K562 (cell line): ENCODE results near the gene RBMS3. TPM values are rescaled to one million over a fixed set of nuclear protein-coding genes. Genes with fewer than 3 reads are reported as not detected.

Experiments
- ATAC-seq: fragments of 200-7000 bp; cut with Tn5 transposase; 3 replicates; pipeline ENCODE4 v1.9.1; 2020; ENCODE audit warnings: moderate library complexity
- BruUV-seq: library from RNA; stranded (reverse); fragments of 400-500 nt; replicated peaks from 2 replicates; lab custom pipeline; 2021; lab: Mats Ljungman, UMichigan
- CTCF ChIA-PET: fragments of 300-600 bp; formaldehyde crosslinking; extraction: SDS; loops from one replicate; lab custom pipeline; 2021; ENCODE audit warnings: low intra/inter-chr PET ratio; lab: Yijun Ruan, JAX
- POLR2A ChIA-PET: fragments of 300-600, 350-650 bp; sonication (Branson Sonifier 250); formaldehyde crosslinking; extraction: SDS; loops from one replicate; lab custom pipeline; 2021; ENCODE audit warnings: antibody characterized with exemption, inconsistent platforms; lab: Yijun Ruan, JAX
- DNase-seq, 4 experiments: peaks; one replicate each; pipeline versions ENCODE4 v3.0.0 to v3.0.0-alpha.2; 2011 to 2018; ENCODE audit warnings: low spot score in 3 of 4, mixed read lengths in 3 of 4; ENCODE audit errors: extremely low read depth in 1 of 4
- FAIRE-seq: peaks from 2 replicates; lab custom pipeline; 2011; peaks lifted over from hg19 to GRCh38; lab: Jason Lieb, UNC
- H2AFZ ChIP-seq: 2 replicates; pipeline ENCODE4 v1.6.0; 2011; ENCODE audit warnings: low read depth, low read length, control low read depth, inconsistent platforms
- H3K27ac ChIP-seq: fragments of 200-600 bp; 3 replicates; pipeline ENCODE4 v1.8.0; 2011; ENCODE audit warnings: low read depth, mild to moderate bottlenecking, control low read depth, inconsistent platforms, low read length, moderate library complexity, mixed read lengths; ENCODE audit errors: extremely low read depth
- H3K27me3 ChIP-seq, 2 experiments: fragments of 300-600 bp in 1 of 2; 2 replicates in 1 of 2; 3 replicates in 1 of 2; pipeline versions ENCODE4 v1.6.0 to v1.8.0; 2011; ENCODE audit warnings: inconsistent platforms in 2 of 2, low read length in 2 of 2, mild to moderate bottlenecking in 1 of 2, mixed read lengths in 1 of 2, moderate library complexity in 1 of 2; ENCODE audit not compliant: control insufficient read depth in 2 of 2, insufficient read depth in 2 of 2
- H3K36me3 ChIP-seq: fragments of 300-600 bp; 3 replicates; pipeline ENCODE4 v1.8.0; 2011; ENCODE audit warnings: mild to moderate bottlenecking, low read length, inconsistent platforms; ENCODE audit not compliant: control insufficient read depth, insufficient read depth
- H3K4me1 ChIP-seq, 2 experiments: fragments of 200-600 bp in 1 of 2; replicated peaks in 1 of 2; 2 replicates in 1 of 2; 3 replicates in 1 of 2; pipeline versions ENCODE4 v1.5.1 to v1.8.0; 2011; ENCODE audit warnings: inconsistent platforms in 2 of 2, low read length in 2 of 2, mild to moderate bottlenecking in 1 of 2, mixed read lengths in 1 of 2, moderate library complexity in 1 of 2; ENCODE audit not compliant: control insufficient read depth in 2 of 2, insufficient read depth in 2 of 2
- H3K4me2 ChIP-seq: 2 replicates; pipeline ENCODE4 v1.6.1; 2011; ENCODE audit warnings: low read length, control low read depth, inconsistent platforms, mixed read lengths; ENCODE audit not compliant: insufficient read depth
- H3K4me3 ChIP-seq: fragments of 200-600 bp; sonication (generic), shearing (Covaris generic); 2 replicates; pipeline ENCODE4 v1.5.1; 2016; ENCODE audit warnings: control low read depth, inconsistent platforms
- H3K79me2 ChIP-seq: fragments of 200-600 bp; 3 replicates; pipeline ENCODE4 v1.8.0; 2011; ENCODE audit warnings: low read length, inconsistent platforms; ENCODE audit not compliant: control insufficient read depth, insufficient read depth
- H3K9ac ChIP-seq, 2 experiments: 2 replicates each; pipeline versions ENCODE4 v1.6.0 to v1.6.1; 2011; ENCODE audit warnings: low read depth in 2 of 2, low read length in 2 of 2, control low read depth in 1 of 2, inconsistent platforms in 1 of 2, mild to moderate bottlenecking in 1 of 2, mixed read lengths in 1 of 2; ENCODE audit not compliant: insufficient read depth in 1 of 2
- H3K9me1 ChIP-seq: one replicate; pipeline ENCODE4 v1.6.0; 2011; ENCODE audit warnings: inconsistent platforms, mild to moderate bottlenecking, low read length, moderate library complexity; ENCODE audit not compliant: control insufficient read depth, insufficient read depth
- H3K9me3 ChIP-seq: replicated peaks from 2 replicates; pipeline ENCODE4 v1.5.1; 2011; ENCODE audit warnings: low read depth, low read length, inconsistent platforms; ENCODE audit not compliant: control insufficient read depth, insufficient read depth
- H4K20me1 ChIP-seq: replicated peaks from 2 replicates; pipeline ENCODE4 v1.6.1; 2011; ENCODE audit warnings: low read length, inconsistent platforms, mixed read lengths; ENCODE audit not compliant: control insufficient read depth, insufficient read depth
- BDP1 ChIP-seq: IDR thresholded peaks from 3 replicates; pipeline ENCODE4 v1.6.1; 2011; ENCODE audit not compliant: insufficient read length, insufficient read depth
- ELF1 ChIP-seq: fragments of 200-800 bp; sonication (Bioruptor generic); IDR thresholded peaks from 2 replicates; pipeline ENCODE4 v1.6.1; 2016; ENCODE audit warnings: missing genetic modification characterization, missing compliant biosample characterization
- HEY1 ChIP-seq: fragments of 250-450 bp; sonication (Bioruptor Pico); IDR thresholded peaks from 2 replicates; pipeline ENCODE4 v1.5.0; 2020; ENCODE audit warnings: mild to moderate bottlenecking, moderate library complexity, borderline replicate concordance
- NCOR1 ChIP-seq: fragments of 450-650 bp; IDR thresholded peaks from 2 replicates; pipeline ENCODE4 v1.6.1; 2016; ENCODE audit warnings: mild to moderate bottlenecking, moderate library complexity
- POLR2AphosphoS5 ChIP-seq: IDR thresholded peaks from 2 replicates; pipeline ENCODE4 v1.6.1; 2011; ENCODE audit warnings: mild to moderate bottlenecking, low read depth, low read length, moderate library complexity; ENCODE audit not compliant: control insufficient read depth, insufficient read depth
- POLR3G ChIP-seq: IDR thresholded peaks from 2 replicates; pipeline ENCODE4 v1.6.1; 2011; ENCODE audit not compliant: insufficient read length, insufficient replicate concordance; ENCODE audit errors: extremely low read depth
- RAD51 ChIP-seq: fragments of 450-650 bp; IDR thresholded peaks from 2 replicates; pipeline ENCODE4 v1.7.1; 2016; ENCODE audit warnings: low read depth, mild to moderate bottlenecking, borderline replicate concordance
- RBM14 ChIP-seq: fragments of 200-400 bp; formaldehyde crosslinking; IDR thresholded peaks from 2 replicates; pipeline ENCODE4 v1.6.1; 2018; ENCODE audit warnings: low read depth, mild to moderate bottlenecking, low read length, moderate library complexity, borderline replicate concordance; ENCODE audit not compliant: insufficient read depth
- RBM15 ChIP-seq: fragments of 200-400 bp; formaldehyde crosslinking; IDR thresholded peaks from 2 replicates; pipeline ENCODE4 v1.6.1; 2018; ENCODE audit warnings: mild to moderate bottlenecking, low read length, moderate library complexity; ENCODE audit not compliant: insufficient read depth
- TAL1 ChIP-seq: fragments of 450-650 bp; IDR thresholded peaks from 2 replicates; pipeline ENCODE4 v1.6.1; 2016; ENCODE audit warnings: mild to moderate bottlenecking
- ZMIZ1 ChIP-seq, 2 experiments: fragments of 150-350 bp in 1 of 2; IDR thresholded peaks; 2 replicates each; pipeline ENCODE4 v1.6.1; 2012 to 2016; ENCODE audit warnings: low read depth in 2 of 2, low read length in 2 of 2, mild to moderate bottlenecking in 1 of 2, moderate library complexity in 1 of 2
- WGBS: fragments of 100-300 bp; shearing (Covaris generic); methylation state at CpG from one replicate; pipeline ENCODE4 v1.1.6; 2016; ENCODE audit warnings: low coverage, mixed read lengths; ENCODE audit not compliant: insufficient coverage; ENCODE audit errors: missing lambda C conversion rate; 5-methylcytosine and 5-hydroxymethylcytosine counted together
- in situ Hi-C: fragments of 300-500 bp; cut with MboI; formaldehyde crosslinking; loops from 4 replicates; pipeline ENCODE4 v1.15.0; 2018; ENCODE audit warnings: inconsistent platforms, mixed read lengths
- intact Hi-C: fragments of 100-400 bp; cut with micrococcal nuclease; formaldehyde crosslinking; loops from 2 replicates; pipeline ENCODE4 v1.14.2; 2022
- polyA plus RNA-seq, 8 experiments: library from polyadenylated mRNA; depleted of rRNA in 4 of 8; stranded (reverse) in 5 of 8; unstranded in 3 of 8; fragments of >200 nt; fragmentation: Nextera tagmentation in 2 of 8; fragmentation: Illumina TruSeq in 1 of 8; extraction: Ambion mirVana in 2 of 8; extraction: Trizol in 1 of 8; gene quantifications; 2 replicates each; pipeline versions ENCODE4 v1.2.1 to v1.2.3, GENCODE V29; 2011 to 2014; ENCODE audit warnings: inconsistent platforms in 1 of 8, missing spikeins in 1 of 8
- total RNA-seq, 7 experiments: library from RNA; depleted of rRNA in 6 of 7; stranded (reverse); fragments of >200 nt in 6 of 7; fragmentation: Illumina TruSeq in 2 of 7; extraction: Trizol in 2 of 7; gene quantifications; 2 replicates each; pipeline versions ENCODE4 v1.2.1 to v1.2.3, GENCODE V29; 2011 to 2021; ENCODE audit warnings: low replicate concordance in 1 of 7
- TF ChIP-seq, protein P1 (sequence below): sonication (generic); formaldehyde crosslinking; IDR thresholded peaks from 2 replicates; pipeline ENCODE4 v1.8.0; 2022; ENCODE audit warnings: mild to moderate bottlenecking, missing genetic modification reagents
- TF ChIP-seq, protein P2 (sequence below): fragments of 250-450 bp; sonication (Bioruptor Pico); IDR thresholded peaks from 2 replicates; pipeline ENCODE4 v1.8.0; 2021; ENCODE audit warnings: moderate library complexity, mild to moderate bottlenecking, inconsistent platforms
- TF ChIP-seq, protein P3 (sequence below): fragments of 250-450 bp; sonication (Bioruptor Pico); IDR thresholded peaks from 2 replicates; pipeline ENCODE4 v1.4.0; 2020; ENCODE audit warnings: mild to moderate bottlenecking, moderate library complexity

Gene RBMS3
- total and polyA plus RNA-seq, 9 of the 15 experiments (the other 6 are each of a cell fraction or from before 2014, with no cell fraction given): 0.20 TPM; not detected in 8

- in situ Hi-C loops (no loop called here), intact Hi-C loops (no loop called here)
- Histone ChIP-seq H2AFZ (no peak overlapping the region), H3K79me2 (no peaks in the 10 kb centered on the region), H3K9me3 (no peaks in the 10 kb centered on the region; the same call in 1 of the 2 replicates), H3K9me1 (no peaks in the 10 kb centered on the region), H3K36me3 (no peaks in the 10 kb centered on the region), H3K9ac (no peak overlapping the region), H3K27ac (no peak overlapping the region), H4K20me1 (no peaks in the 10 kb centered on the region), H3K4me3 (no peak overlapping the region), H3K4me2 (no peak overlapping the region), H3K27me3 (no peaks in the 10 kb centered on the region), H3K4me1 (no peaks in the 10 kb centered on the region)
- 2% methylated on average over 5 of the region's 5 CpGs for WGBS
- ChIA-PET POLR2A (no interaction called here), CTCF (no interaction called here)
- ATAC-seq: no peak
- no peak for FAIRE-seq
- DNase-seq: no peak
- BruUV-seq: no TSS peak
- TF ChIP-seq, protein P1, sequence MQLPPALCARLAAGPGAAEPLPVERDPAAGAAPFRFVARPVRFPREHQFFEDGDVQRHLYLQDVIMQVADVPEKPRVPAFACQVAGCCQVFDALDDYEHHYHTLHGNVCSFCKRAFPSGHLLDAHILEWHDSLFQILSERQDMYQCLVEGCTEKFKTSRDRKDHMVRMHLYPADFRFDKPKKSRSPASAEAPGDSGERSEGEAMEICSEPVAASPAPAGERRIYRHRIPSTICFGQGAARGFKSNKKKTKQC: no peak
- TF ChIP-seq BDP1: no peak
- no peak for TF ChIP-seq RAD51
- TF ChIP-seq, protein P2, sequence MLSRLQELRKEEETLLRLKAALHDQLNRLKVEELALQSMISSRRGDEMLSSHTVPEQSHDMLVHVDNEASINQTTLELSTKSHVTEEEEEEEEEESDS (CRISPR knock-in tag): no peak
- no peak for TF ChIP-seq HEY1
- TF ChIP-seq, protein P3, sequence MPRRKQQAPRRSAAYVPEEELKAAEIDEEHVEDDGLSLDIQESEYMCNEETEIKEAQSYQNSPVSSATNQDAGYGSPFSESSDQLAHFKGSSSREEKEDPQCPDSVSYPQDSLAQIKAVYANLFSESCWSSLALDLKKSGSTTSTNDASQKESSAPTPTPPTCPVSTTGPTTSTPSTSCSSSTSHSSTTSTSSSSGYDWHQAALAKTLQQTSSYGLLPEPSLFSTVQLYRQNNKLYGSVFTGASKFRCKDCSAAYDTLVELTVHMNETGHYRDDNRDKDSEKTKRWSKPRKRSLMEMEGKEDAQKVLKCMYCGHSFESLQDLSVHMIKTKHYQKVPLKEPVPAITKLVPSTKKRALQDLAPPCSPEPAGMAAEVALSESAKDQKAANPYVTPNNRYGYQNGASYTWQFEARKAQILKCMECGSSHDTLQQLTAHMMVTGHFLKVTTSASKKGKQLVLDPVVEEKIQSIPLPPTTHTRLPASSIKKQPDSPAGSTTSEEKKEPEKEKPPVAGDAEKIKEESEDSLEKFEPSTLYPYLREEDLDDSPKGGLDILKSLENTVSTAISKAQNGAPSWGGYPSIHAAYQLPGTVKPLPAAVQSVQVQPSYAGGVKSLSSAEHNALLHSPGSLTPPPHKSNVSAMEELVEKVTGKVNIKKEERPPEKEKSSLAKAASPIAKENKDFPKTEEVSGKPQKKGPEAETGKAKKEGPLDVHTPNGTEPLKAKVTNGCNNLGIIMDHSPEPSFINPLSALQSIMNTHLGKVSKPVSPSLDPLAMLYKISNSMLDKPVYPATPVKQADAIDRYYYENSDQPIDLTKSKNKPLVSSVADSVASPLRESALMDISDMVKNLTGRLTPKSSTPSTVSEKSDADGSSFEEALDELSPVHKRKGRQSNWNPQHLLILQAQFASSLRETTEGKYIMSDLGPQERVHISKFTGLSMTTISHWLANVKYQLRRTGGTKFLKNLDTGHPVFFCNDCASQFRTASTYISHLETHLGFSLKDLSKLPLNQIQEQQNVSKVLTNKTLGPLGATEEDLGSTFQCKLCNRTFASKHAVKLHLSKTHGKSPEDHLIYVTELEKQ (CRISPR knock-in tag): no peak
- no peak for TF ChIP-seq ELF1
- no peak for TF ChIP-seq NCOR1
- TF ChIP-seq RBM14: no peak
- TF ChIP-seq ZMIZ1 (IDR thresholded peaks at IDR 0.05; ENCODE audit: low read depth in 2 of 2, low read length in 2 of 2): no peak
- TF ChIP-seq TAL1: no peak
- no peak for TF ChIP-seq POLR3G
- TF ChIP-seq POLR2AphosphoS5: no peak
- TF ChIP-seq RBM15: no peak
Measured at GRCh38 chr3:29454161-29454611, 173.3 kb downstream of the RBMS3 start.
